ENCODE data around the gene ST3GAL4. TPM values are rescaled to one million over a fixed set of nuclear protein-coding genes. Genes with fewer than 3 reads are reported as not detected.

The ST3GAL4 gene
- total RNA-seq, 1 experiment from 2014 or later = 11.2 TPM

DNA sequence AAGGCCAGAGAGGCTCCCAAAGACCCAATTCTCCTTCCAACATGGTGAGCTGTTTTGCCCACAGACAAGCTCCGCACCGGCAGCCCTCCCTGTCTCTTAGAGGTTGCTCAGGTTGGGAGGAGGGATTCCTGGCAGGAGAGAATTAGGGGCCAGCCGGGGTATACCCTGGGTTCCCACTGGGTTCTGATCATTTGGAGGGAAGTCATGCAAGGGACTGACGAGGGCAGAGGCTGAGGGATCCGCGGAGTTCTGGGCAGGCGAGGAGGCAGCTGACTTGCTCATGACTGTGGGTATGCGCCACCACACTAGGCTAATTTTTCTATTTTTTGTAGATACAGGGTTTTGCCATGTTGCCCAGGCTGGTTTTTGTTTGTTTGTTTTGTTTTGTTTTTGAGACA is 4.6 kb downstream of the ST3GAL4 start:
- no peak overlapping the region for H3K4me3 Mint-ChIP-seq (ENCODE audit: unreplicated experiment)
- H3K27me3 Mint-ChIP-seq (ENCODE audit: insufficient read depth, unreplicated experiment) = no peaks in the 10 kb centered on the region
- no TSS peak for BruUV-seq (replicated peaks)
- H3K9me3 Mint-ChIP-seq (ENCODE audit: unreplicated experiment) = no peaks in the 10 kb centered on the region
- Histone ChIP-seq H3K36me3 (ENCODE audit: control insufficient read depth, insufficient read depth, low read length) (no peaks in the 10 kb centered on the region), H3K9me3 (no peaks in the 10 kb centered on the region), H3K27me3 (replicated peaks; ENCODE audit: control insufficient read depth, insufficient read depth, low read length) (no peaks in the 10 kb centered on the region), H3K4me3 (ENCODE audit: low read depth, low read length) (no peak overlapping the region), H3K4me1 (peaks cover 10% of the 10 kb centered on the region; the same call in 1 of the 2 replicates)
- H3K4me1 Mint-ChIP-seq (ENCODE audit: low read depth, unreplicated experiment) = no peaks in the 10 kb centered on the region
- ChIA-PET CTCF (no interaction called here), POLR2A (no interaction called here)
- no peak for DNase-seq
- peaks cover under 1% of the 10 kb centered on the region for H3K36me3 Mint-ChIP-seq (ENCODE audit: insufficient read depth, unreplicated experiment)
- intact Hi-C loops (cut with micrococcal nuclease; ENCODE audit: unreplicated experiment) = no loop called here
- H3K27ac Mint-ChIP-seq (ENCODE audit: unreplicated experiment) = no peak overlapping the region
- TF ChIP-seq, protein P1, sequence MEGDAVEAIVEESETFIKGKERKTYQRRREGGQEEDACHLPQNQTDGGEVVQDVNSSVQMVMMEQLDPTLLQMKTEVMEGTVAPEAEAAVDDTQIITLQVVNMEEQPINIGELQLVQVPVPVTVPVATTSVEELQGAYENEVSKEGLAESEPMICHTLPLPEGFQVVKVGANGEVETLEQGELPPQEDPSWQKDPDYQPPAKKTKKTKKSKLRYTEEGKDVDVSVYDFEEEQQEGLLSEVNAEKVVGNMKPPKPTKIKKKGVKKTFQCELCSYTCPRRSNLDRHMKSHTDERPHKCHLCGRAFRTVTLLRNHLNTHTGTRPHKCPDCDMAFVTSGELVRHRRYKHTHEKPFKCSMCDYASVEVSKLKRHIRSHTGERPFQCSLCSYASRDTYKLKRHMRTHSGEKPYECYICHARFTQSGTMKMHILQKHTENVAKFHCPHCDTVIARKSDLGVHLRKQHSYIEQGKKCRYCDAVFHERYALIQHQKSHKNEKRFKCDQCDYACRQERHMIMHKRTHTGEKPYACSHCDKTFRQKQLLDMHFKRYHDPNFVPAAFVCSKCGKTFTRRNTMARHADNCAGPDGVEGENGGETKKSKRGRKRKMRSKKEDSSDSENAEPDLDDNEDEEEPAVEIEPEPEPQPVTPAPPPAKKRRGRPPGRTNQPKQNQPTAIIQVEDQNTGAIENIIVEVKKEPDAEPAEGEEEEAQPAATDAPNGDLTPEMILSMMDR (IDR thresholded peaks at IDR 0.05; ENCODE audit: insufficient read depth in 1 of 2, low read depth in 1 of 2, low read length in 1 of 2, severe bottlenecking in 1 of 2, unreplicated experiment in 1 of 2) = no peak

DNA sequence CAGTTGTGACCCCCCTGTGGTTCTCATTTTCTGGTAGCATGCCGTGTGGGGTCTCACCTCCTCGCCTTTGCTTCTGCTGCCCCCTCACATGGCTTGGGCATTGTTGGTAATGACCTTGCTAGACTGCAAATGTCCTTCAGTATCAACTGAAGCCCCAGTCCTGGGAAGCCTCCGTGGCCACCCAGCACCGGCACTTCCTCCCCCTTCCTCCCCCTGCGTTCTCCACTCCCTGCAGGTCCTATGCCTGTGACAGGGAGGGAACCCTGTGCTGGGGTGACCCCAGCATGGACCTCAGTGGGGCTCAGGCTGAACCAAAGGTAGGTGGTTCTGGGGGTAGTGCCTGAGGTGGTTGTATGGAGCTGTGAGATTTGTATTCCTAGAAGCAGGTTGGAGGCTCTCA is 5.9 kb downstream of the ST3GAL4 start:
- Histone ChIP-seq H3K36me3 (ENCODE audit: control insufficient read depth, insufficient read depth, low read length) (no peaks in the 10 kb centered on the region), H3K4me3 (ENCODE audit: low read depth, low read length) (no peak overlapping the region), H3K27me3 (replicated peaks; ENCODE audit: control insufficient read depth, insufficient read depth, low read length) (no peaks in the 10 kb centered on the region), H3K9me3 (no peaks in the 10 kb centered on the region), H3K4me1 (peaks cover 12% of the 10 kb centered on the region; the same call in 1 of the 2 replicates)
- H3K9me3 Mint-ChIP-seq (ENCODE audit: unreplicated experiment) = no peaks in the 10 kb centered on the region
- no TSS peak for BruUV-seq (replicated peaks)
- no peaks in the 10 kb centered on the region for H3K4me1 Mint-ChIP-seq (ENCODE audit: low read depth, unreplicated experiment)
- H3K27ac Mint-ChIP-seq (ENCODE audit: unreplicated experiment) = no peak overlapping the region
- TF ChIP-seq, protein P1 (IDR thresholded peaks at IDR 0.05; ENCODE audit: insufficient read depth in 1 of 2, low read depth in 1 of 2, low read length in 1 of 2, severe bottlenecking in 1 of 2, unreplicated experiment in 1 of 2) = no peak
- POLR2A ChIA-PET = no interaction called here
- DNase-seq = no peak
- peaks cover 6% of the 10 kb centered on the region for H3K36me3 Mint-ChIP-seq (ENCODE audit: insufficient read depth, unreplicated experiment)
- H3K4me3 Mint-ChIP-seq (ENCODE audit: unreplicated experiment) = no peak overlapping the region
- H3K27me3 Mint-ChIP-seq (ENCODE audit: insufficient read depth, unreplicated experiment) = no peaks in the 10 kb centered on the region
- CTCF ChIA-PET = interaction anchor here (0.7 kb wide), 1 partner anchor 120 kb away, joined by 7 read pairs; no protein-coding TSS in a partner anchor
- intact Hi-C loops (cut with micrococcal nuclease; ENCODE audit: unreplicated experiment) = no loop called here

DNA sequence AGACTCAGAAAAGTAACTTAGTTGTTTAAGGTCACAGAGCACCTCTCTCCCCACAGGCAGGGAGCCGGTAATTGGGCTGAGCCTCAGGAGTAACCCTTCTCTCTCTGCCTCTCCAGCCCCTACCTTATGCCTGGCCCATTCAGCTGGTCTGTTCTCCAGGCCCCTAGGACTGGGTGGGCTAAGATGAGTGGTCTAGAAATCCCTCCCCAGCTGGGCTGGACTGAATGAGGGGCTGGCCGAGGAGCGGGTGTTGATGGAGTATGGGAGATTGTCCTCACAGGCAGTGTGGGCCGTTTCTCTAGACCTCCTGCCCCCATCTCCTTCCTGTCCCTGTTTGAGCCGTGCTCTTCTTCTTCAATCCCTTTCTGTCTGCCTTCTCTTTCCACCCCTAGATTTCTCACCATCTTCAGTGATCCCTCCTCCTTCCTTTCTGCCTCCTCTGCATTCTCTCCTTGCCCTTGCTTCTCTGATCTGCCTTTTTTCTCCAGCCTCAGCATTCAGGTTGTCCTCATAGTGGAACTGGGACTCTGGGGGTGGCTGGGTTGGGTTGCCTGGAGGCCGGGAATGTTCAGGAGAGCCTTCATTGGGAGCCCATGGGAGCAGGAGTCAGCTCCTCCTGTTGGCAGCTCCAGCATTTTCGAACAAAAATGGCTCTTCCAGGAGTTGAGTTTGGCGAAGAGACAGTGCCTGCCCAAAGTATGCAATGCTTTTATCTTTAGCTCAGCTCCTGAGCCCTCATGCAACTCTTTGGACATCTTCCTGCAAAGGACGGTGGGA is 7.6 kb downstream of the ST3GAL4 start:
- Mint-ChIP-seq H3K4me1 (ENCODE audit: low read depth, unreplicated experiment) (no peaks in the 10 kb centered on the region), H3K4me3 (ENCODE audit: unreplicated experiment) (no peak overlapping the region), H3K27ac (ENCODE audit: unreplicated experiment) (no peak overlapping the region), H3K27me3 (ENCODE audit: insufficient read depth, unreplicated experiment) (no peaks in the 10 kb centered on the region), H3K36me3 (ENCODE audit: insufficient read depth, unreplicated experiment) (peaks cover 6% of the 10 kb centered on the region), H3K9me3 (ENCODE audit: unreplicated experiment) (no peaks in the 10 kb centered on the region)
- peaks cover 12% of the 10 kb centered on the region; the same call in 1 of the 2 replicates for H3K4me1 ChIP-seq
- POLR2A ChIA-PET = no interaction called here
- H3K27me3 ChIP-seq (replicated peaks; ENCODE audit: control insufficient read depth, insufficient read depth, low read length) = no peaks in the 10 kb centered on the region
- no peaks in the 10 kb centered on the region for H3K9me3 ChIP-seq
- CTCF ChIA-PET = interaction anchor here (1.0 kb wide), 1 partner anchor 118 kb away, joined by 5 read pairs; no protein-coding TSS in a partner anchor
- TF ChIP-seq, protein P1 (IDR thresholded peaks at IDR 0.05; ENCODE audit: insufficient read depth in 1 of 2, low read depth in 1 of 2, low read length in 1 of 2, severe bottlenecking in 1 of 2, unreplicated experiment in 1 of 2) = no peak
- H3K4me3 ChIP-seq (ENCODE audit: low read depth, low read length) = no peak overlapping the region
- intact Hi-C loops (cut with micrococcal nuclease; ENCODE audit: unreplicated experiment) = no loop called here
- H3K36me3 ChIP-seq (ENCODE audit: control insufficient read depth, insufficient read depth, low read length) = no peaks in the 10 kb centered on the region
- no TSS peak for BruUV-seq (replicated peaks)
- no peak for DNase-seq
